Neuron (in vitro differentiated cells): ENCODE measurements around the gene WDR6.

Experiments used
- H2AFZ ChIP-seq: one replicate; pipeline ENCODE4 v1.6.1; 2013; ENCODE audit warnings: low read depth, mild to moderate bottlenecking, inconsistent platforms, low read length, moderate library complexity
- H3K27me3 ChIP-seq: one replicate; pipeline ENCODE4 v1.6.1; 2013; ENCODE audit warnings: low read length; ENCODE audit not compliant: insufficient read depth
- H3K36me3 ChIP-seq: one replicate; pipeline ENCODE4 v1.6.1; 2013; ENCODE audit warnings: low read length; ENCODE audit not compliant: insufficient read depth
- H3K4me1 ChIP-seq: one replicate; pipeline ENCODE4 v1.6.1; 2013; ENCODE audit warnings: low read length; ENCODE audit not compliant: insufficient read depth
- H3K4me3 ChIP-seq: 2 replicates; pipeline ENCODE4 v1.5.1; 2013; ENCODE audit warnings: mild to moderate bottlenecking, low read length, moderate library complexity
- H3K9me3 ChIP-seq: one replicate; pipeline ENCODE4 v1.6.1; 2013; ENCODE audit warnings: low read length

The WDR6 gene

GRCh38 chr3:49013113-49013737, 6.0 kb downstream of the WDR6 start:
- Histone ChIP-seq H3K4me3 (no peak overlapping the region), H3K36me3 (peaks cover 59% of the 10 kb centered on the region), H3K4me1 (peaks cover 13% of the 10 kb centered on the region), H2AFZ (no peak overlapping the region), H3K9me3 (no peaks in the 10 kb centered on the region), H3K27me3 (no peaks in the 10 kb centered on the region)

- no peak overlapping the region for H2AFZ ChIP-seq
- H3K36me3 ChIP-seq, result peaks cover 59% of the 10 kb centered on the region
- no peaks in the 10 kb centered on the region for H3K27me3 ChIP-seq
- no peak overlapping the region for H3K4me3 ChIP-seq
- H3K9me3 ChIP-seq, result no peaks in the 10 kb centered on the region
- H3K4me1 ChIP-seq, result peaks cover 13% of the 10 kb centered on the region
Observed at GRCh38 chr3:49013738-49014660, 6.8 kb downstream of the WDR6 start.

- peaks cover 57% of the 10 kb centered on the region for H3K36me3 ChIP-seq
- no peak overlapping the region for H3K4me3 ChIP-seq
- H3K4me1 ChIP-seq, result peaks cover 17% of the 10 kb centered on the region
- no peaks in the 10 kb centered on the region for H3K9me3 ChIP-seq
- H2AFZ ChIP-seq, result no peak overlapping the region
- H3K27me3 ChIP-seq, result no peaks in the 10 kb centered on the region
Observed at GRCh38 chr3:49015072-49015471, 7.9 kb downstream of the WDR6 start.

- Histone ChIP-seq H3K27me3 (no peaks in the 10 kb centered on the region), H3K36me3 (peaks cover 57% of the 10 kb centered on the region), H3K4me3 (no peak overlapping the region), H3K4me1 (peaks cover 21% of the 10 kb centered on the region), H3K9me3 (no peaks in the 10 kb centered on the region), H2AFZ (no peak overlapping the region)
Observed at GRCh38 chr3:49015765-49016164, 8.6 kb downstream of the WDR6 start.

GRCh38 chr3:49016414-49017228, 9.4 kb downstream of the WDR6 start:
- no peak overlapping the region for H3K4me3 ChIP-seq
- no peaks in the 10 kb centered on the region for H3K27me3 ChIP-seq
- peaks cover 54% of the 10 kb centered on the region for H3K36me3 ChIP-seq
- H3K4me1 ChIP-seq, result peaks cover 21% of the 10 kb centered on the region
- no peak overlapping the region for H2AFZ ChIP-seq
- no peaks in the 10 kb centered on the region for H3K9me3 ChIP-seq

- Histone ChIP-seq H3K9me3 (no peaks in the 10 kb centered on the region), H3K27me3 (no peaks in the 10 kb centered on the region), H2AFZ (no peak overlapping the region), H3K36me3 (peaks cover 46% of the 10 kb centered on the region), H3K4me3 (peak overlapping the region; percentile 71), H3K4me1 (peaks cover 21% of the 10 kb centered on the region)
Observed at GRCh38 chr3:49017229-49017970, 10.2 kb downstream of the WDR6 start.

GRCh38 chr3:49017971-49018706, 10.9 kb downstream of the WDR6 start, which contains the start of gene DALRD3:
DALRD3 (minus strand) TSS chr3:49018580; CDS start chr3:49018564, 16 bp downstream.
- peak within 1 kb of the TSS; percentile 71 for H3K4me3 ChIP-seq
- no peaks in the 10 kb centered on the region for H3K27me3 ChIP-seq
- peak within 1 kb of the TSS; percentile 6 for H2AFZ ChIP-seq
- H3K9me3 ChIP-seq, result no peaks in the 10 kb centered on the region
- peaks cover 41% of the 10 kb centered on the region for H3K36me3 ChIP-seq
- H3K4me1 ChIP-seq, result peaks cover 28% of the 10 kb centered on the region

- no peaks in the 10 kb centered on the region for H3K9me3 ChIP-seq
- H3K27me3 ChIP-seq, result no peaks in the 10 kb centered on the region
- H3K4me3 ChIP-seq, result peak overlapping the region; percentile 71
- H3K36me3 ChIP-seq, result peaks cover 38% of the 10 kb centered on the region
- H2AFZ ChIP-seq, result no peak overlapping the region
- H3K4me1 ChIP-seq, result peaks cover 29% of the 10 kb centered on the region
Observed at GRCh38 chr3:49018707-49019006, 11.5 kb downstream of the WDR6 start.

GRCh38 chr3:49019941-49020329, 12.7 kb downstream of the WDR6 start:
- Histone ChIP-seq H3K4me3 (peak overlapping the region; percentile 66), H3K4me1 (peaks cover 29% of the 10 kb centered on the region), H3K27me3 (no peaks in the 10 kb centered on the region)

GRCh38 chr3:49020330-49021212, 13.4 kb downstream of the WDR6 start:
- peaks cover 29% of the 10 kb centered on the region for H3K4me1 ChIP-seq
- H2AFZ ChIP-seq, result no peak overlapping the region
- peak overlapping the region; percentile 66 for H3K4me3 ChIP-seq
- no peaks in the 10 kb centered on the region for H3K27me3 ChIP-seq
- peaks cover 38% of the 10 kb centered on the region for H3K36me3 ChIP-seq
- H3K9me3 ChIP-seq, result no peaks in the 10 kb centered on the region

More at GRCh38 chr3:49019941-49020329, 12.7 kb downstream of the WDR6 start:
- no peak overlapping the region for H2AFZ ChIP-seq
- H3K9me3 ChIP-seq, result no peaks in the 10 kb centered on the region
- peaks cover 38% of the 10 kb centered on the region for H3K36me3 ChIP-seq

GRCh38 chr3:49021213-49021812, 14.1 kb downstream of the WDR6 start:
- Histone ChIP-seq H3K4me3 (peak overlapping the region; percentile 66), H3K9me3 (no peaks in the 10 kb centered on the region), H2AFZ (peak overlapping the region; percentile 58), H3K36me3 (peaks cover 38% of the 10 kb centered on the region), H3K27me3 (no peaks in the 10 kb centered on the region), H3K4me1 (peaks cover 29% of the 10 kb centered on the region)
